ENCODE results near the gene INPP5J.

Gene INPP5J

GRCh38 chr22:31136155-31136554 lies 13.4 kb downstream of the INPP5J start:
- TF ChIP-seq CTCF (IDR thresholded peaks at IDR 0.05; ENCODE audit: insufficient read depth, low read length, poor library complexity, severe bottlenecking) (no peak), EZH2phosphoT487 (conservative IDR thresholded peaks at IDR 0.05; ENCODE audit: low read length) (no peak)
- no peak overlapping the region for H3K4me3 ChIP-seq (ENCODE audit: insufficient read depth, low read length, poor library complexity, severe bottlenecking)
- H3K9ac ChIP-seq (ENCODE audit: low read length), result no peak overlapping the region
- no peaks in the 10 kb centered on the region for H3F3A ChIP-seq (ENCODE audit: insufficient read depth)
- H3K36me3 ChIP-seq (ENCODE audit: low read length), result no peaks in the 10 kb centered on the region
- no peaks in the 10 kb centered on the region for H4K20me1 ChIP-seq (ENCODE audit: low read depth, low read length)
- H3K27me3 ChIP-seq (ENCODE audit: low read length), result no peaks in the 10 kb centered on the region
- H3K79me2 ChIP-seq (ENCODE audit: insufficient read depth, low read length), result no peaks in the 10 kb centered on the region
- H3K4me2 ChIP-seq (ENCODE audit: low read depth, low read length, poor library complexity, severe bottlenecking), result no peak overlapping the region
- H3K27ac ChIP-seq (ENCODE audit: low read depth, low read length), result no peak overlapping the region
- no peaks in the 10 kb centered on the region for H3K9me3 ChIP-seq (ENCODE audit: insufficient read depth, low read length)
- no peaks in the 10 kb centered on the region for H3K9me2 ChIP-seq (replicated peaks; ENCODE audit: insufficient read depth, low read length)
- no peak overlapping the region for H2AFZ ChIP-seq (ENCODE audit: low read depth, low read length, severe bottlenecking)

GRCh38 chr22:31136711-31137110 lies 13.9 kb downstream of the INPP5J start:
- TF ChIP-seq CTCF (IDR thresholded peaks at IDR 0.05; ENCODE audit: insufficient read depth, low read length, poor library complexity, severe bottlenecking), result no peak
- no peak for TF ChIP-seq EZH2phosphoT487 (conservative IDR thresholded peaks at IDR 0.05; ENCODE audit: low read length)
- Histone ChIP-seq H2AFZ (ENCODE audit: low read depth, low read length, severe bottlenecking) (no peak overlapping the region), H3F3A (ENCODE audit: insufficient read depth) (no peaks in the 10 kb centered on the region), H3K9ac (ENCODE audit: low read length) (no peak overlapping the region), H3K4me3 (ENCODE audit: insufficient read depth, low read length, poor library complexity, severe bottlenecking) (no peak overlapping the region), H3K9me2 (replicated peaks; ENCODE audit: insufficient read depth, low read length) (no peaks in the 10 kb centered on the region), H3K27ac (ENCODE audit: low read depth, low read length) (no peak overlapping the region), H3K27me3 (ENCODE audit: low read length) (no peaks in the 10 kb centered on the region), H3K36me3 (ENCODE audit: low read length) (no peaks in the 10 kb centered on the region), H3K79me2 (ENCODE audit: insufficient read depth, low read length) (no peaks in the 10 kb centered on the region), H3K9me3 (ENCODE audit: insufficient read depth, low read length) (no peaks in the 10 kb centered on the region), H4K20me1 (ENCODE audit: low read depth, low read length) (no peaks in the 10 kb centered on the region), H3K4me2 (ENCODE audit: low read depth, low read length, poor library complexity, severe bottlenecking) (no peak overlapping the region)

GRCh38 chr22:31137721-31138120 lies 15.0 kb downstream of the INPP5J start:
- no peak for TF ChIP-seq EZH2phosphoT487 (conservative IDR thresholded peaks at IDR 0.05; ENCODE audit: low read length)
- TF ChIP-seq CTCF (IDR thresholded peaks at IDR 0.05; ENCODE audit: insufficient read depth, low read length, poor library complexity, severe bottlenecking), result no peak
- no peaks in the 10 kb centered on the region for H3K9me2 ChIP-seq (replicated peaks; ENCODE audit: insufficient read depth, low read length)
- no peaks in the 10 kb centered on the region for H3K27me3 ChIP-seq (ENCODE audit: low read length)
- no peaks in the 10 kb centered on the region for H3K9me3 ChIP-seq (ENCODE audit: insufficient read depth, low read length)
- H3F3A ChIP-seq (ENCODE audit: insufficient read depth), result no peaks in the 10 kb centered on the region
- H4K20me1 ChIP-seq (ENCODE audit: low read depth, low read length), result no peaks in the 10 kb centered on the region
- no peak overlapping the region for H3K9ac ChIP-seq (ENCODE audit: low read length)
- H3K4me2 ChIP-seq (ENCODE audit: low read depth, low read length, poor library complexity, severe bottlenecking), result no peak overlapping the region
- no peak overlapping the region for H3K27ac ChIP-seq (ENCODE audit: low read depth, low read length)
- no peaks in the 10 kb centered on the region for H3K36me3 ChIP-seq (ENCODE audit: low read length)
- no peak overlapping the region for H2AFZ ChIP-seq (ENCODE audit: low read depth, low read length, severe bottlenecking)
- H3K79me2 ChIP-seq (ENCODE audit: insufficient read depth, low read length), result no peaks in the 10 kb centered on the region
- H3K4me3 ChIP-seq (ENCODE audit: insufficient read depth, low read length, poor library complexity, severe bottlenecking), result no peak overlapping the region

Measured in SU-DHL-6 (cell line).